Kidney tubule cell (primary cell): ENCODE data around the gene SPEN.
"Not testable (repeated sequence)": the region's sequence is repeated elsewhere in the genome, so short reads cannot be mapped to it uniquely, and the experiment has no call there.

ENCODE experiments used
- DNase-seq: peaks from one replicate; pipeline ENCODE4 v3.0.0-alpha.2; 2018; ENCODE audit warnings: low spot score

The SPEN gene

DNA sequence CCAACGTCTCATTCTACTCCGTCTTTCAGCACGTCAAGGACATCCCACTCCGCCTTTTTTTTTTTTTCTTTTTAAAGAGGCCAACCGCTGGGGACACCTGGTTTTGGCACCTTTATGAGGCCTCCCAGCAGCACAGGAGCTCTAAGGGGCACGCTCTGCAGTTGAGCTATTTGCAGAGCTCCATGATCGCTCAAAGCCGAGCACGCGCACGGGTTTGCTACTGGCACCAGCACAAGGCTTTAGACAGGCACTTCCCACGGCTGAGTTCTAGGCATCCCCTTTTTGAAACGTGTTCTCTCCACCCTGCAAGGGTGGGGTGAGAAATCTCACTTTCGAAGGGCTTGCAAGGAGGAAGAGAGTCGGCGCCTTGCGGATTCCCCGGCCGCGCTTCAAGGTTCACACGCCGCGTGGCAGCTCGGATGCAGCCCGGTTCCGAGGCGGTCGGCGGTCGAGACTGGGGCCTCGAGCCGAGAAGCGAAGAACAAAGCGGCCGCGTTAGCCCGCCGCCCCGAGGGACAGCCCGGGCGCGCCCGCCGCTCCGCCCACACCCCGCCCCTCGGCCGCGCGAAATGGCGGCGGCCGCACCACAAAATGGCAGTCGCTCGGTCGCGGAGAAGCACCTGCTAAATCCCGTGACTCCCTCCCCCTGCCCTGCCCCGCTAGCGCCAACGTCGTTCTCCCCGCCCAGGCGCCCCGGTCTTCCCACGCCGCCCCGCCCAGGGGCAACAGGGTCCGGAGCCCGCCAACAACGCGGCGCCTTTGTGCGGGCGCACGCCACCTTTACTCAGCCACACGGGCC, 12.9 kb upstream of the SPEN start:
- DNase-seq = peak; percentile 92

- DNase-seq = no peak
Observed at GRCh38 chr1:15835205-15835740, 12.2 kb upstream of the SPEN start.

GRCh38 chr1:15835741-15836510, 11.6 kb upstream of the SPEN start:
- DNase-seq = peak; percentile 99

GRCh38 chr1:15836511-15836771, 11.1 kb upstream of the SPEN start:
- DNase-seq = not testable (repeated sequence)

DNA sequence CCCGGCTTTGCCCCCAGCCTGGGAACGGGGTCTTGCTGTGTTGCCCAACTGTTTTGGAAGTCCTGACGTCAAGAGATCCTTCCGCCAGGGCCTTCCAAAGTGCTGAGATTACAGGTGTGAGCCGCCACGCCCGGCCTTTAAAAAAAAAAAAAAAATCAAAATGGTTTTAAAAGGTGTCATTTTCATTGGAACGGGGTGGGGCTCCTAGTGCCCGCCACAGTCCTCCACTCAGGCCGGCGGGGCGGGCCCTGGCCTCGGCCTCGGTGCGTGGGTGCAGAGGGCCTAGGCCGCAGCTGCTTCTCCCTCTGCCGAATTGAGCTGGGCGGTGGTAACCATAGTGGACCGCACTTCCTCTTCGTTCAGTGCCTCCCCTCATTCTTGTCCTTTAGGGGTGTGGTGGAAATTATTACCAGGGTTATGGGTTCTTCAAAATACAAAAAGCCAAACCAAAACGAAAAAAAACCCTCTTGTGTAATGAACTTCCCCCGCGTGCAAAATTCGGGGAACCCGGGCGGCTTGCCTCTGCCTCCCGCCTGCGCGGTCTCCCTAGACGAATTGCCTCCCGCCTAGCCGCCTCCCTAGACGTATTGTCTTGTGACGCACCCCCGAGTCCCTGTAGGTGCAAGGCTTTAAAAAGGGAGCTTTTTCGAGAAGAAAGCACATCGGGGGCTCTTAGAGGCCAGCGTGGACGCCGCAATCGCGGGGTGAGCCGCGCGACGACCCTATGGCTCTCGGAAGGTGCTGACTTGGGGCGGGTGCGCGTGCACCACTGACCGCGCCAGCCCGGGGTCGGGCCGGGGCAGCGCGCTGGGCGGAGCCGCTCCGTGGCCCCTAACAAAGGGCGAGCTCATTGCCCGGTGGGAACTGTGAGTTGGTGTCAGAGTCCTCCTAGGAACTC, 10.5 kb upstream of the SPEN start:
- DNase-seq = no peak

DNA sequence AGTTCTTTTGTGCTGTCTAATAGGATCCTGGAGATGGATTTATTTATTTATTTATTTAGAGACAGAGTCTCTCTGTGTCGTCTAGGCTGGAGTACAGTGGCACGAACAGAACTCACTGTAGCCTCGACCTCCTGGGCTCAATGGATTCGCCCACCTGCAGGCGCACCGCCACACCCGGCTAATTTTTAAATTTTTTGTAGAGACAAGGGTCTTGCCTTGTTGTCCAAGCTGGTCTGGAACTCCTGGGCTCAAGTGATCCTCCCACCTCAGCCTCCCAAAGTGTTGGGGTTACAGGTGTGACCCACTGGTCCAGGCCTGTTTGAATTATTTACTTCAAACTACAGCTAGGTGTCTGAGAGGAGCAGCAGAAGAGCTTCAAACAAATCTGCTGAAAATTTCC, 9.6 kb upstream of the SPEN start:
- no peak for DNase-seq

GRCh38 chr1:15838721-15839120, 8.8 kb upstream of the SPEN start:
- no peak for DNase-seq

DNA sequence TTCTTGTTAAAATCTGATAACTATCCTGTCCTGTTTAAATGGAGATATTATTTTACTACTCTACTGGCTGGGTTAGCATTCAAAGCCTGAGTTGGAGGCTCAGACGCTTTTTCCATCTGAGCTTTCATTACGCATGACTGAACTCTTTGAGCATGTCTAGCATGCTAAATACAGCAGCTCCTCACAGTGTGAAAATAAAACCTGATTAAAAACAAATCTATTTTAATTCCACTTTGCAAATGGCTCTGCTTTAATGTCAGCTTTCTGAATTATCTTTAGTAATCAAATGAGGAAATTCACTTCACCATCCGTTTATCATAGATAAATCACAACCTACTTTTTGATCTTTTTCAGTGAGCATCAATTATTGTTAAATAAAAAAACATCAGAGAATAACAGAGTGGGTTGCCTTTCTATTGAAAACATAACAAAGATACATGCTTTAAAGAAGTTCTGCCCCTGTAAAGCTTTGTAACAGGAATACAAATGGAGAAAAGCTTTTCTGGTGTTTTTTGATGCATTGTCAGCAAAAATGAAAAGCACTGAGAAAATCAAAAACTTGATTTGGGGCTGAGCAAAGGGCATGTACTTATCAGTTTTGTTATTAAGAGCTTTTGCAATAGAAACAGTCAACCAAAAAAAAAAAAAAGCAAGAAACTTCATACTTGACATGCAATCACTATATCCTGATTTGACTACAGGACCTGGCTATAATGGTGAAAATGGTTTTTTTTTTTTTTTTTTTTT, 3.5 kb upstream of the SPEN start:
- peak; percentile 37 for DNase-seq

DNA sequence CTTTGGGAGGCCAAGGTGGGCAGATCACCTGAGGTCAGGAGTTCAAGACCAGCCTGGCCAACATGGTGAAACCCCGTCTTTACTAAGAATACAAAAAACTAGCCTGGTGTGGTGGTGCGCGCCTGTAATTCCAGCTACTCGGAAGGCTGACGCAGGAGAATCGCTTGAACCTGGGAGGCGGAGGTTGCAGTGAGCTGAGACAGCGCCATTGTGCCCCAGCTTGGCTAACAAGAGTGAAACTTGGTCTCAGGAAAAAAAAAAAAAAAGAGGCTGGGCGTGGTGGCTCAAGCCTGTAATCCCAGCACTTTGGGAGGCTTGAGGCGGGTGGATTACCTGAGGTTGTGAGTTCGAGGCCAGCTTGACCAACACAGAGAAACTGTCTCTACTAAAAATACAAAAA, 1.5 kb upstream of the SPEN start:
- DNase-seq = not testable (repeated sequence)

DNA sequence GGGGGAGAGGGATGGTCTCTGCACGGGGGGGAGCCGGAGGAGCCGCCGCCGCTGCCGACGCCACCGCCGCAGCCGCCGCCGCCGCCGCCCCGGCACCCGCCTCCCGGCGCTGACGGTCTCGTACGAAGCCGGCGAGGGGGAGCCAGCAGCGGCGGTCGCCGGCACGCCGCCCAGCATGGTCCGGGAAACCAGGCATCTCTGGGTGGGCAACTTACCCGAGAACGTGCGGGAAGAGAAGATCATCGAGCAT, 311 bp downstream of the SPEN start:
- DNase-seq = no peak

DNA sequence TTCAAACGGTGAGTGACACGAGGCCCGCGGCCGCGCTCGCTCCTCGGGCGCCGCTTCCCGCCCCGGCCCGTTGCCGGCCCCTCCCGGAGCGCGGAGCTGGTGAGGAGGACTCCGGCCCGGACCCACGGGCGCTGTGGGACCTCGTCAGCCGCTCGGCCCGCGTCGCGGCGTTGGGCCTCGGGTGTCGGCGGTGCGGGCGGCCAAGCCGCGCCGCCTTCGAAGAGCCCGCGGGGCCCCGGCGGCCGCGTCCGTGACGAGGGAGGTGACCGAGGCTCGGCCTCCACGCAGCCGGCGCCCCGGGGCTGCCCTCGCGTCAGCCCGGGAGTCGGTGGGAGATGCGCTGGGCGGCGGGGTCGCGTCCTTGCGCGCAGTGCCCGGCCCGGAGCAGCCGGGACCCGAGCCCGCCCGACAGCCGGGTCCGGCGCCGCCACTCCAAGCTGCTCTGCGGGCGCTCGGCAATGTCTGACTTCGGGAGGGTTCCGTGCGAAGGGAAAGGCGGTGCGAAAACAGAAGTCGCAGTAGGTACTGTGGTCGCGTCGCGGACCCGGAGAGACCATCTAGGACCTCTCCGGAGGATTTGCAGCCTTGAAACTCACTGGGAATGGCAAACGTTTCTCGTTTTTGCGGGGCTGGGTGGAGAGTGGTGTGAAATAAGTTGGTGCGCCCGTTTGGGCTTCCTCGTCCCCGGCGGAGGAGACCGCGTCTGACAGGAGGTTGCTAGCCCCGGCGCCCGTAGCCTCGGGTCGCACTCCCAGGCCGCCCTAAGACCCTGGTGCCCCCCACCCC, 829 bp downstream of the SPEN start:
- DNase-seq = peak; percentile 45

DNA sequence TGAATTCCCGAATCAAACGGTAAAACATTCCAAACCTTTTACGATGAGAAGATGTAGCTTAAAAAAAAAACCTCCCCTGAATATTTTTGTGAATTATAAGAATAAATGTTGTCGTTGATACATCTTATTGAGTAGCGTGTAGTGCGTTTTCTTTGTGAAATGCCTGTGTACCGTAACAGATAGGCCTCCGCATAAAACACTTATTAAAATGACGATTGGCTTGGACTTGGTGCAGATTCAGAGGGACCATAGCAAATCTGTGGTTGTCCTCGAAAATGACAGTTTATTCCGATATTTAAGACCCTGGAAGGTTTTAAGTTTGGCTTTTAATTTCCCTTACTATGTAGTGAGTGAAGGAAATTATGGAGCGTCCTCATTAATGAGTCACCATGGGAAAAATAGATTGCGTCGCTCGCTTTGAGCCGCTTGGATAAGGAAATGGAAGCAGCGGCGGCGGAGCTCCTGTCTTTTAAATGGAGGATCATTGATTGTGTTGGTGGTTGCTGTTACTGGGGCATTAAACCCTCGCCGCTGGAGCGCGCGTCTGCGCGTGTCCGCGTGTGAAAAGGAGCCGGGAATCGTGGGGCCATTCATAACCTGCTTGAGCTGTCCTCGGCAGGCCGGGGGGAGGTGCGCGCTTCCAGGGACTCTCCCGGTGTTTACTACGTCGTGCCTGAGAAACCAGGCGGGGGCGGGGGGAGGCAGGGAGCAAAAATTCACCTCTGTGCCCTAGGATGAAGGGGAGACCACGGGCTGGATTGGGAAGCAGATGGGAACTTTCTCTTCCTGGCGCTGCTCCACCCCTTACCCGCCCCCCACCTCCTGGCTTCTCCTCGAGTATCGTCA, 1.6 kb downstream of the SPEN start:
- DNase-seq = peak; percentile 93

- DNase-seq = peak; percentile 62
Observed at GRCh38 chr1:15849775-15850324, 2.3 kb downstream of the SPEN start.

DNA sequence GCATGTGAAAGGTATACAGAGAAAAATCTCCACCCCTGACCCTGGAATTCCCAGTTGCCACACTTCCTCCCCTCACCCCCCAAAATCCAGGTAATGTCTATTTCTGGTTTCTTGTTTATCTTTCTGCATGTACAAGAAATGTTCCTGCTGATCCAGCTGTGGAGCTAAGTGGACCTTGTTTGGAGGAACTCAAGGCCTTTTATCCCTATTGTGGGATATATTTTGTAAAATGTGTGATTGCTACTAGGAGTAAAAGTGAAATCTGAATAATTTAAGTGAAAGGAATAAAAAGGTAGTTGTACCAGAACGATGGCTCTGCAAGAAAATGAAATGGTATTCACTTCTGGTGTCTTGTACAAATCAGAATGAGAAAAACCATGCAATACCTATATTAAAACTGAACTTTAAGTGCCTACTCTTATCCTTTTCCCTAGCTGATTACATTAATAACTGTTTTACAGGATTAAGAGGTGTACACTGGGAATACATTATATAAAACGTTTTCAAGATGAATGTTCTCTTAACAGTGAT, 3.0 kb downstream of the SPEN start:
- DNase-seq = no peak

DNA sequence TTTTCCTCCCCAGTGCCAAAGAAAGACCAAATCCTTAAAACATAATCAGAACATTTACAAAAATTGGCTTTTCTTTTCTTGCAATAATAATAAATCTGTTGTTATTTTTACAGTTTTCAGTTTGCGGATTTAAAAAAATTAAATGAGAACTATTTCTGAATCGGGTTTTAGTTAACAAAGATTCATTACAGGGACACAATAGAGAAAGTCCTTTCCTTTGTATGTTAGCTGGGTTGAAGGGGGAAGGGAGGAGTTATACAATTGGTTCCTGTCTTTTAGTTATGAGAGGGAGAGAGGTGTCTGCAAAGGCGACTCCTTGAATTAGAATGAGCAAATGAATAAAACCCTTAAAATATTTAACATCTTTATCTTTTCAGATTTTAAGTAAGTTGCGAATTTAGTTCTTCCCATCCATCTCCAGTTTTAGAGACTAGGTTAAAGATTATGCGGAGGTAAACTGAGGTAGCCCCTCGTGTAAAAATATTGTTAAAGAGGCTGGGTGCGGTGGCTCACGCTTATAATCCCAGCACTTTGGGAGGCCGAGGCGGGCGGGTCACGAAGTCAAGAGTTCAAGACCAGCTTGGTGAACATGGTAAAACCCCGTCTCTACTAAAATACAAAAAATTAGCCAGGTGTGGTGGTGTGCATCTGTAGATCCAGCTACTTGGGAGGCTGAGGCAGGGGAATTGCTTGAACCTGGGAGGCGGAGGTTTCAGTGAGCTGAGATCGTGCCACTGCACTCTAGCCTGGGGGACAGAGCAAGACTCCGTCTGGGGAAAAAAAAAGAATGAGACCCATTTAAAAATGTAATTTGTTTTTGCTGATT, 3.9 kb downstream of the SPEN start:
- no peak for DNase-seq

DNA sequence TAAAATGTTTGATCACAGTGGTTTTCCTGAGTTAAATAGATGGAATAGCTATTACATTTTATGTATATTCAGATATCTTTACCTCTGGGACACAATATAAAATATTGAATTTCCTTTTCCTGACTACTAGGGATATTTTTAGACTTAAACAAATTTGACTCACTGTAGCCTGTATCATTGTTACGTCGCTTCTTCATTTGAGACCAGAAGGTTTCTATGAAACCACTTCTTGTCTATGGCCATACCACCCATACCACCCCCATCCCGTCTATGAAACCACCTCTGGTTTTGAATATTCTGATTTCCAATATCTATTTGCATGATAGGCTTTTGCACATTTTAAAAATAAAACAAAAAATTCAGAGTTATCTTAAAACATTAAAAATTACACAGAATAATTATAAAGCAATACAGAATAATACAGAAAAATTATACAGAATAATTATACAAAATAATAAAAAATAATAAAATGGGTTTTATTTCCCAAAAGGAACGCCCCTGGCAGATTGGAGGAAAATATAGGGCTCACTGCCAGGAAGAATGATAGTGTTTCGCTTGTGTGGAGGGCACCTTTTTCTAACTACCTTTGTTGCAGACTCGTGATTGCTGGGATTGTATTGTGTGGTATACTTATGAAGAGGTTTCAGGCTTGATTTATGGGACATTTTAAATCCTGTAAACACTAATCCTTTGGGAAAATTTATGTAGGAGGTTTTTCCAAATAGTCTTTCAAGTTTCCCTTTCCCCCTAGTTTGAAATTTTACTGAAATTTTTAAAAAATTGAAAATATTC, 4.7 kb downstream of the SPEN start:
- no peak for DNase-seq

DNA sequence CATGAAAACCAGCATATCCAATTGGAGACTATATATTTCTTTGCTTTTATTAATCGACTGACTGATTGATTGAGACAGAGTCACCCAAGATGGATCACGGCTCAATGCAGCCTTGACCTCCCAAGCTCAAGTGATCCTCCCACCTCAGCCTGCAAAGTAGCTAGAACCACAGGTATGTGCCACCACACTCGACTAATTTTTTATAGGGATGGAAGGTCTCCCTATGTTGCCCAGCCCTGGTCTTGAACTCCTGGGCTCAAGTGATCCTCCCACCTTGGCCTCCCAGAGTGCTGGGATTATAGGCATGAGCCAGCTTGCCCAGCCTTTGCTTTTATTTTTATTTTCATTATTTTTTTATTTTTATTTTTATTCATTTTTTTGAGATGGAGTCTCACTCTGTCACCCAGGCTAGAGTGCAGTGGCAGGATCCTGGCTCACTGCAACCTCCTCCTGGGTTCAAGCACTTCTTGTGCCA, 5.4 kb downstream of the SPEN start:
- no peak for DNase-seq

DNA sequence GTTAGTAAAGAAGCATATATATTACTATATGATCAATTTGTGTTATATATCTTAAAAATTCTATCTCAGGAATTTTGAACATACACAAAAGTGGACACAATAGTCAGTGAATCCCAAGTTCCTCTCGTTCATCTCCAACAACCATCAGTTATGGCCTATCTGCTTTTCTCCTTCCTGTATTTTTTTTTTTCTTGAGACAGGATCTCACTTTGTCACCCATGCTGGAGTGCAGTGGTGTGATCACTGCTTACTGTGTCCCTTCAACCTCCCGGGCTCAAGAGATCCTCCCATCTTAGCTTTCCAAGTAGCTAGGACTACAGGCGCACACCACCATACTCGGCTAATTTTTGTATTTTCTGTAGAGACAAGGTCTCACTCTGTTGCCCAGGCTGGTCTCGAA, 9.4 kb downstream of the SPEN start:
- DNase-seq = no peak
